Measurements from ENCODE around the gene OR1Q1. TPM values are rescaled to one million over a fixed set of nuclear protein-coding genes. Genes with fewer than 3 reads are reported as not detected.

Gene OR1Q1
- total RNA-seq, 1 experiment from 2014 or later, result not detected

DNA sequence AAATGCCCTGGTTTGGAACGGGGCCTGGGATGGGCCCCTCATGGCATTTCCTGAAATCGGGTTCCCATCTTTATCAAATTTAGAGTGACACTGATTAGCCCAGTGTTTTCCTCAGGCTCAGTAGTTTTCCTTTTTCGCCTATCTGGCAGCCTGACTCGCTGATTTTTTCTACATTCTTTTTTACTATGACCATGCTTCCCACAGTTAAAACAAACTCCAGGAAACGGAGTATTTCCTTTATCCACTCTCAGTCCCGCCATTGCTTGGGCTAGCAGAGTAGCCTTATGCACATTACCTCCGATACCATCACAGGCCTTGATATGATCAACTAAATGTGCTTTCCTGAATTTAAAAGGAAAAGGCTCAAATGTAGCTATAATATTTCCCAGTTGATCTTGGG is 5.5 kb downstream of the OR1Q1 start:
- Histone ChIP-seq H2AFZ (ENCODE audit: low read length) (no peak overlapping the region), H3K27ac (ENCODE audit: low read length) (no peak overlapping the region), H3K9me3 (ENCODE audit: low read length) (no peaks in the 10 kb centered on the region), H4K20me1 (ENCODE audit: insufficient read depth, low read depth, low read length) (no peaks in the 10 kb centered on the region), H3K79me2 (ENCODE audit: low read length) (no peaks in the 10 kb centered on the region), H3K9ac (ENCODE audit: low read length) (no peak overlapping the region), H3K4me3 (ENCODE audit: low read length) (no peak overlapping the region), H3K4me2 (ENCODE audit: low read depth, low read length, poor library complexity, severe bottlenecking) (no peak overlapping the region), H3K27me3 (ENCODE audit: low read length) (no peaks in the 10 kb centered on the region), H3K36me3 (ENCODE audit: insufficient read depth, low read length) (no peaks in the 10 kb centered on the region), H3K9me2 (replicated peaks; ENCODE audit: insufficient read depth, low read length) (no peaks in the 10 kb centered on the region), H3K4me1 (ENCODE audit: low read length) (no peaks in the 10 kb centered on the region)
- DNase-seq, result no peak

DNA sequence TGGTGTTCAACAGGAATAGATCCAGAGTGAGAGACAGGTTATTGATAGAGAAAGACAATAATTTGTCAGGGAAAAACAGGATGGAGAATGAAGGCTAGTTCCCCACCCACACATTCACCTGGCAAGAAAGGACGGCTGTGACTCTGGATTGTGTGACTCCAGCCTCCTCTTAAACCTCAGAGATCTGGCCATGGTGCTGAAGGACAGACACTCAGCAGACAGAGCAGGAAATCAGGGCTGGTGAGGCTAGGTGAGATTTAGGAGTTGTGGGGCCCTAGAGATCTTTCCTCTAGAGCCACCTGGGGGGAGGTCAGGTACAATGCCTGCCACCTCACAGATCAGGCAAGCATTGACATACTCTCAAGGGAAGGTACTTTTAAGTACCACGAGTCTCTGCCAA is 27.7 kb downstream of the OR1Q1 start:
- H3K4me3 ChIP-seq (ENCODE audit: low read length), result no peak overlapping the region
- H3K27me3 ChIP-seq (ENCODE audit: low read length), result 0 out of 2 replicates have a peak, but pooled peaks cover 2% of the 10 kb centered on the region
- H3K4me2 ChIP-seq (ENCODE audit: low read depth, low read length, poor library complexity, severe bottlenecking), result no peak overlapping the region
- H2AFZ ChIP-seq (ENCODE audit: low read length), result no peak overlapping the region
- H3K9ac ChIP-seq (ENCODE audit: low read length), result no peak overlapping the region
- no peaks in the 10 kb centered on the region for H3K79me2 ChIP-seq (ENCODE audit: low read length)
- H3K36me3 ChIP-seq (ENCODE audit: insufficient read depth, low read length), result no peaks in the 10 kb centered on the region
- no peaks in the 10 kb centered on the region for H3K4me1 ChIP-seq (ENCODE audit: low read length)
- no peaks in the 10 kb centered on the region for H3K9me2 ChIP-seq (replicated peaks; ENCODE audit: insufficient read depth, low read length)
- H4K20me1 ChIP-seq (ENCODE audit: insufficient read depth, low read depth, low read length), result no peaks in the 10 kb centered on the region
- H3K9me3 ChIP-seq (ENCODE audit: low read length), result peaks cover 10% of the 10 kb centered on the region
- H3K27ac ChIP-seq (ENCODE audit: low read length), result no peak overlapping the region
- no peak for DNase-seq

DNA sequence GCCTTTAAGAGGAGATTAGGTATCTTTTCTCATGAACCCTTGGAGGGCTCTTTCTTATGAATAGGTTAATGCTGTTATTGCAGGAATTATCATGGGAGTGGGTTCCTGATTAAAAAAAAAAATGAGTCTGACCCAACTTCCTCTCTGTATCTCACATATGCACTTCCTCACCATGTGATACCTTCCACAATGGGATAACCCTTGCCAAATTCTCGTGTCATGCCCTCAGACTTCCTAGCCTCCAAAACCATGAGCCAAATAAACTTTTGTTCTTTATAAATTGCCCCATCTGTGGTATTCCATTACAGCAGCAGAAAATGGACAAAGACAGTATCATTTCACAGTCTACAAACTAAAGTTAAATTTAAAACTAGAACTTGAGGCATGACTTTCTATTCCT is 41.8 kb downstream of the OR1Q1 start:
- DNase-seq, result no peak
- Histone ChIP-seq H3K27me3 (ENCODE audit: low read length) (no peaks in the 10 kb centered on the region), H3K27ac (ENCODE audit: low read length) (no peak overlapping the region), H3K4me3 (ENCODE audit: low read length) (no peak overlapping the region), H3K9me2 (replicated peaks; ENCODE audit: insufficient read depth, low read length) (no peaks in the 10 kb centered on the region), H3K4me1 (ENCODE audit: low read length) (no peaks in the 10 kb centered on the region), H2AFZ (ENCODE audit: low read length) (no peak overlapping the region), H3K79me2 (ENCODE audit: low read length) (no peaks in the 10 kb centered on the region), H3K36me3 (ENCODE audit: insufficient read depth, low read length) (no peaks in the 10 kb centered on the region), H3K9me3 (ENCODE audit: low read length) (no peaks in the 10 kb centered on the region), H4K20me1 (ENCODE audit: insufficient read depth, low read depth, low read length) (no peaks in the 10 kb centered on the region), H3K9ac (ENCODE audit: low read length) (no peak overlapping the region), H3K4me2 (ENCODE audit: low read depth, low read length, poor library complexity, severe bottlenecking) (no peak overlapping the region)

DNA sequence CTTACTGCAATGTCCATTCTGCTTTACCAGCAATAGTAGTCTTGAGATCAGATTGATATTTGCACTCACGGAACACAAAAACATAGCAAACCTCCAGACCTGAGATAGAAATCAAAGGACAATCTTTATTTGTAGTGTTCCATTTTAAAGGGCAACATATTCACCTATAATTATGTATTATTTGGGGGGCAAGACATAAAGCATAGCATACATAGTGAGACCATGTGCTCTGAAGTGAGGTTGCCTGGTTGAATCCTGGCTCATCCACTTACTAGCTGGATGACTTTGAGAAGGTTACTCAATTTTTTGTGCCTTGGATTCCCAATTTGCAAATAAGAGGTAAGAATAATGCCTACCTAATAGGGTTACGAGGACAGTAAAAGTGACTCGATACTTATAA is 43.0 kb downstream of the OR1Q1 start, which contains the start of gene OR1B1:
Gene OR1B1 (minus strand): TSS at position 101 of the 400 bp plus-strand sequence.
- Histone ChIP-seq H3K27me3 (ENCODE audit: low read length) (no peaks in the 10 kb centered on the region), H3K27ac (ENCODE audit: low read length) (no peak within 1 kb of the TSS), H3K9me2 (replicated peaks; ENCODE audit: insufficient read depth, low read length) (no peaks in the 10 kb centered on the region), H3K9ac (ENCODE audit: low read length) (no peak within 1 kb of the TSS), H3K36me3 (ENCODE audit: insufficient read depth, low read length) (no peaks in the 10 kb centered on the region), H3K4me3 (ENCODE audit: low read length) (no peak within 1 kb of the TSS), H3K4me2 (ENCODE audit: low read depth, low read length, poor library complexity, severe bottlenecking) (no peak within 1 kb of the TSS), H3K9me3 (ENCODE audit: low read length) (no peaks in the 10 kb centered on the region), H3K79me2 (ENCODE audit: low read length) (no peaks in the 10 kb centered on the region), H3K4me1 (ENCODE audit: low read length) (no peaks in the 10 kb centered on the region), H2AFZ (ENCODE audit: low read length) (no peak within 1 kb of the TSS), H4K20me1 (ENCODE audit: insufficient read depth, low read depth, low read length) (no peaks in the 10 kb centered on the region)
- DNase-seq, result no peak

DNA sequence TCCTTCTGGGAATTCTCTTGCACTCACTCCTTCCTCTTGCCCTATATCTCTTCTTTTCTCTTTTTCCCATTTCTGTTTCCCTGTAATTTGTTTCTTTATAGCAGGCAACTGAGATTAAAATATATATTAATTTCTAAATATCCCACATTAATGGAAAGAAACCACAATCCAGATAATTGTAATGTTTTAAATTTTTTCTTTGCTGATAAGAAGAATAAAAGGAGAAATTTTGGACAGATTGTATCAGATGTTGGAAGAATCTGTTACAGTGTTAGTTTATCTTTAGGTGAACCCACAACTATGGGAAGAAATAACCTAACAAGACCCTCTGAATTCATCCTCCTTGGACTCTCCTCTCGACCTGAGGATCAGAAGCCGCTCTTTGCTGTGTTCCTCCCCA is 46.9 kb downstream of the OR1Q1 start, which contains the start of gene OR1L1:
Gene OR1L1 (plus strand): TSS at position 301 of the 400 bp plus-strand sequence. CDS start 0 bp downstream, at position 301.
- H3K4me2 ChIP-seq (ENCODE audit: low read depth, low read length, poor library complexity, severe bottlenecking), result no peak within 1 kb of the TSS
- H3K9me2 ChIP-seq (replicated peaks; ENCODE audit: insufficient read depth, low read length), result no peaks in the 10 kb centered on the region
- no peak within 1 kb of the TSS for H3K4me3 ChIP-seq (ENCODE audit: low read length)
- no peak for DNase-seq
- no peaks in the 10 kb centered on the region for H3K36me3 ChIP-seq (ENCODE audit: insufficient read depth, low read length)
- no peaks in the 10 kb centered on the region for H3K27me3 ChIP-seq (ENCODE audit: low read length)
- no peaks in the 10 kb centered on the region for H3K4me1 ChIP-seq (ENCODE audit: low read length)
- no peak within 1 kb of the TSS for H2AFZ ChIP-seq (ENCODE audit: low read length)
- no peak within 1 kb of the TSS for H3K9ac ChIP-seq (ENCODE audit: low read length)
- H3K79me2 ChIP-seq (ENCODE audit: low read length), result no peaks in the 10 kb centered on the region
- H4K20me1 ChIP-seq (ENCODE audit: insufficient read depth, low read depth, low read length), result no peaks in the 10 kb centered on the region
- no peaks in the 10 kb centered on the region for H3K9me3 ChIP-seq (ENCODE audit: low read length)
- H3K27ac ChIP-seq (ENCODE audit: low read length), result no peak within 1 kb of the TSS

Other genes starting within 250 kb of the OR1Q1 start
- gene PTGS1, start 243.7 kb upstream of the OR1Q1 start, total RNA-seq (2014; rRNA removed; shearing (Covaris generic); ENCODE audit: low replicate concordance), result 0.07 TPM in 1 of 2 replicates, not detected in the other
- not detected in 2 replicates for gene OR1J1, start 136.8 kb upstream of the OR1Q1 start, total RNA-seq (2014; rRNA removed; shearing (Covaris generic); ENCODE audit: low replicate concordance)
- gene OR1J2, start 103.9 kb upstream of the OR1Q1 start, total RNA-seq (2014; rRNA removed; shearing (Covaris generic); ENCODE audit: low replicate concordance), result not detected in 2 replicates
- gene OR1J4, start 95.6 kb upstream of the OR1Q1 start, total RNA-seq (2014; rRNA removed; shearing (Covaris generic); ENCODE audit: low replicate concordance), result not detected in 2 replicates
- gene OR1N1, start 87.4 kb upstream of the OR1Q1 start, total RNA-seq (2014; rRNA removed; shearing (Covaris generic); ENCODE audit: low replicate concordance), result not detected in 2 replicates
- gene OR1N2, start 61.6 kb upstream of the OR1Q1 start, total RNA-seq (2014; rRNA removed; shearing (Covaris generic); ENCODE audit: low replicate concordance), result not detected in 2 replicates
- gene OR1L8, start 31.4 kb upstream of the OR1Q1 start, total RNA-seq (2014; rRNA removed; shearing (Covaris generic); ENCODE audit: low replicate concordance), result 0.40 TPM in 1 of 2 replicates, not detected in the other
- not detected in 2 replicates for gene OR1B1, start 42.9 kb downstream of the OR1Q1 start, total RNA-seq (2014; rRNA removed; shearing (Covaris generic); ENCODE audit: low replicate concordance)
- not detected in 2 replicates for gene OR1L1, start 47.0 kb downstream of the OR1Q1 start, total RNA-seq (2014; rRNA removed; shearing (Covaris generic); ENCODE audit: low replicate concordance)
- gene OR1L3, start 60.4 kb downstream of the OR1Q1 start, total RNA-seq (2014; rRNA removed; shearing (Covaris generic); ENCODE audit: low replicate concordance), result not detected in 2 replicates
- 0.78 TPM in 1 of 2 replicates, not detected in the other for gene OR1L4, start 109.3 kb downstream of the OR1Q1 start, total RNA-seq (2014; rRNA removed; shearing (Covaris generic); ENCODE audit: low replicate concordance)
- gene OR1L6, start 127.6 kb downstream of the OR1Q1 start, total RNA-seq (2014; rRNA removed; shearing (Covaris generic); ENCODE audit: low replicate concordance), result not detected in 2 replicates
- gene OR5C1, start 174.2 kb downstream of the OR1Q1 start, total RNA-seq (2014; rRNA removed; shearing (Covaris generic); ENCODE audit: low replicate concordance), result not detected in 2 replicates
- gene OR1K1, start 185.4 kb downstream of the OR1Q1 start, total RNA-seq (2014; rRNA removed; shearing (Covaris generic); ENCODE audit: low replicate concordance), result not detected in 2 replicates
- 10.0 and 15.1 TPM in 2 replicates for gene PDCL, start 213.8 kb downstream of the OR1Q1 start, total RNA-seq (2014; rRNA removed; shearing (Covaris generic); ENCODE audit: low replicate concordance)